ENCODE results near the gene CNTNAP2. TPM values are rescaled to one million over a fixed set of nuclear protein-coding genes. Genes with fewer than 3 reads are reported as not detected.

The CNTNAP2 gene
- total RNA-seq, 4 donors from 2014 or later = not detected

DNA sequence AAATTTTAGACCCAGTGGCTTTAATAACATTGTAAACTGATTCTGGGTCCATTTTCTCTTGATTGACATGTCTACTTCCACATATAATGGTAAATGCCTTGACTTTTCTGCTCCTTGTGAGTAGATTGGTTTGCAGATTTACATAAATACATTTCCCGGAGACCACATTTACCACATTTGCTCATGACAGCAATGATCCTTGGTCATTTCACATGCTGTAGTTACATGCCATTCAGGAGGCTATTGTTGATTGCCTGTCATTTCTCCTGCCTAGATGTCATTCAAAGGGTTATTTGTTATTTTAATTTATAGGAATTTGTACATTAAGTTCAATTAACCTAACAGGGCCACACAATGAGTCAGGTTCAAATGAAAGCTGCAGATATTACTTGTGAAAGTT, 280.5 kb downstream of the CNTNAP2 start:
- Histone ChIP-seq H3K9me3 (no peaks in the 10 kb centered on the region), H3K4me1 (no peaks in the 10 kb centered on the region), H3K4me3 (no peak overlapping the region), H3K27ac (no peak overlapping the region), H3K27me3 (no peaks in the 10 kb centered on the region), H3K36me3 (no peaks in the 10 kb centered on the region)
- TF ChIP-seq, protein P1, sequence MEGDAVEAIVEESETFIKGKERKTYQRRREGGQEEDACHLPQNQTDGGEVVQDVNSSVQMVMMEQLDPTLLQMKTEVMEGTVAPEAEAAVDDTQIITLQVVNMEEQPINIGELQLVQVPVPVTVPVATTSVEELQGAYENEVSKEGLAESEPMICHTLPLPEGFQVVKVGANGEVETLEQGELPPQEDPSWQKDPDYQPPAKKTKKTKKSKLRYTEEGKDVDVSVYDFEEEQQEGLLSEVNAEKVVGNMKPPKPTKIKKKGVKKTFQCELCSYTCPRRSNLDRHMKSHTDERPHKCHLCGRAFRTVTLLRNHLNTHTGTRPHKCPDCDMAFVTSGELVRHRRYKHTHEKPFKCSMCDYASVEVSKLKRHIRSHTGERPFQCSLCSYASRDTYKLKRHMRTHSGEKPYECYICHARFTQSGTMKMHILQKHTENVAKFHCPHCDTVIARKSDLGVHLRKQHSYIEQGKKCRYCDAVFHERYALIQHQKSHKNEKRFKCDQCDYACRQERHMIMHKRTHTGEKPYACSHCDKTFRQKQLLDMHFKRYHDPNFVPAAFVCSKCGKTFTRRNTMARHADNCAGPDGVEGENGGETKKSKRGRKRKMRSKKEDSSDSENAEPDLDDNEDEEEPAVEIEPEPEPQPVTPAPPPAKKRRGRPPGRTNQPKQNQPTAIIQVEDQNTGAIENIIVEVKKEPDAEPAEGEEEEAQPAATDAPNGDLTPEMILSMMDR (IDR thresholded peaks at IDR 0.05 in 4 of 5, conservative IDR thresholded peaks at IDR 0.05 in 1 of 5) = no peak
- ATAC-seq (no peak), DNase-seq (no peak)
- in situ Hi-C loops (cut with MboI; ENCODE audit: low sequenced_read_pairs in 4 of 4) (no loop called here), intact Hi-C loops (cut with DNase I; ENCODE audit: low total_unique reads) (no loop called here)

DNA sequence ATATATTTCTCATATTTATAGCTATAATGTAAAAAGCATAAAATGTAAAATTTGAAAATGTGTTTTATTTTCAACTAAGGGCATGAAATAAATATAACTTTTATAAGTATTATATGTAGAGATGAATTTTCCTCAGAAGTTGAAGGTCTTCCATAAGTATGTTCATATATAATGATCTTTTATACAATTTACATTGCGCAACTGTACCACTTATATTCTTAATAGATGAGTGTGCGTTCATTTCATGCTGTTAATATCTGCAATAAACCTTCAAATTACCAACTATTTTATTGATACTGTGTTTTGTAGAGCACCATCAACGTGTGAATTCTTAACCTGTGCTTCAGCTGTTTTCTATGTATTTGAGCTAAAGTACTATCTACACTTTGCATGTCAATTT, 285.3 kb downstream of the CNTNAP2 start:
- no peak overlapping the region for H3K4me3 ChIP-seq
- ATAC-seq (no peak), DNase-seq (no peak)
- no peaks in the 10 kb centered on the region for H3K36me3 ChIP-seq
- intact Hi-C loops (cut with DNase I; ENCODE audit: low total_unique reads) = no loop called here
- no peak for TF ChIP-seq POLR2A (IDR thresholded peaks at IDR 0.05)
- TF ChIP-seq, protein P1 (IDR thresholded peaks at IDR 0.05 in 4 of 5, conservative IDR thresholded peaks at IDR 0.05 in 1 of 5) = no peak
- no peak overlapping the region for H3K27ac ChIP-seq
- H3K4me1 ChIP-seq = no peaks in the 10 kb centered on the region
- in situ Hi-C loops (cut with MboI; ENCODE audit: low sequenced_read_pairs in 4 of 4) = no loop called here
- H3K27me3 ChIP-seq = no peaks in the 10 kb centered on the region
- no peaks in the 10 kb centered on the region for H3K9me3 ChIP-seq

DNA sequence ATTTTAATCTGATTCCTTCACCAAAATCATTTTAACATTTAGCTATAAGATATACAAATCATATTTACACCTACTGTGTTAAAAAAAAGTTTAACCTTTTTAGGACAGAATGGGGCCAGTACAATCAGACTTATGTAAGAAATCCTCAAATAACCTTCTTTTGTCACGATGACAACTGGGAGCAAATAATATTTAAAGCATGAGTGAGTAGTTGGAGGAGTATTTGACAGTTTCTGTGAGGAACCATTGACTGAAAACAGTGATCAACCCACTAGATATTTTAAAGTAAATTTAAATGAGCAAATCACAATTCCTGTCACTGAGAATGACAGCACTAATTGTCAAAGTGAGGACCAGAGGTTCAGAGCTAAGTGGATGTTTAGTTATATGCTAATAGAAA, 289.1 kb downstream of the CNTNAP2 start:
- intact Hi-C loops (cut with DNase I; ENCODE audit: low total_unique reads) = no loop called here
- Histone ChIP-seq H3K27ac (no peak overlapping the region), H3K27me3 (no peaks in the 10 kb centered on the region), H3K4me3 (no peak overlapping the region), H3K4me1 (no peaks in the 10 kb centered on the region), H3K9me3 (no peaks in the 10 kb centered on the region), H3K36me3 (no peaks in the 10 kb centered on the region)
- DNase-seq (no peak), ATAC-seq (no peak)
- TF ChIP-seq, protein P1 (IDR thresholded peaks at IDR 0.05 in 4 of 5, conservative IDR thresholded peaks at IDR 0.05 in 1 of 5) = no peak
- no peak for TF ChIP-seq POLR2A (IDR thresholded peaks at IDR 0.05)
- in situ Hi-C loops (cut with MboI; ENCODE audit: low sequenced_read_pairs in 4 of 4) = no loop called here

DNA sequence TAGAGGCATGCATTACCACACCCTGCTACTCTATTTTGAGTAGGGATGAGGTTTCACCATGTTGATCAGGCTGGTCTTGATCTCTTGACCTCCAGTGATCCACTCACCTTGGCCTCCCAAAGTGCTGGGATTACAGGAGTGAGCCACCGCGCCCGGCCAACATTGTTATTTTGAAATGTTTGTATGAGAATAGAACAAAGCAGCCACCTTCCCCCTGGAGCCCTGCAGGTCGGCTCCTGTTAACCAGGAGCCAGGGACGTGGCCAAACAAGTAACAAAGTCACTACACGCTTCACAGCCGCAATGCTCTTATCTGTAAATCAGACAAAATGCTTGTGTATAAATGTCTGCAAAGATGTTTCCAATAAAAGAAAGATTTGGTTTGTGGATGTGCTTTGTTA, 295.4 kb downstream of the CNTNAP2 start:
- ATAC-seq (no peak), DNase-seq (no peak)
- no peaks in the 10 kb centered on the region for H3K27me3 ChIP-seq
- no peaks in the 10 kb centered on the region for H3K4me1 ChIP-seq
- no peak overlapping the region for H3K27ac ChIP-seq
- intact Hi-C loops (cut with DNase I; ENCODE audit: low total_unique reads) (no loop called here), in situ Hi-C loops (cut with MboI; ENCODE audit: low sequenced_read_pairs in 4 of 4) (no loop called here)
- no peaks in the 10 kb centered on the region for H3K9me3 ChIP-seq
- no peak overlapping the region for H3K4me3 ChIP-seq
- no peak for TF ChIP-seq POLR2A (IDR thresholded peaks at IDR 0.05)
- TF ChIP-seq, protein P1 (IDR thresholded peaks at IDR 0.05 in 4 of 5, conservative IDR thresholded peaks at IDR 0.05 in 1 of 5) = no peak
- H3K36me3 ChIP-seq = no peaks in the 10 kb centered on the region

DNA sequence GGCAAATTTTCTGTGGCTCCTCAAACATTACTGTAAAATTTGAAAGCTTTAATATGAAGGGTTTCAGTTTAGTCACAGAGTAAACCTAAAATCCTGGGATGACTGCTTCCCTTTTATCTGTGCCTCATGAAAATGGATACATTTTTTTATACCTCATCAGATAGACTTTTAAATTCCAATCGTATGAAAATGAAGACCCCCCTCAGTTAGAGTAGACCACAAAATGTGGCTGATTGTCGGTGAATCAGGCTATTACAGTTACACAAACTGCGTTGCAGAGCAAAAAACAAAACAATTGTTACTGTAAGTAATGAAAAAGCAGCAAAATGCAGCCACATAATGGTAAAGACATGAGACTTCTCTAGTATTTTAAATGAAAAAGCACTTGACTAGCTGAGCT, 296.2 kb downstream of the CNTNAP2 start:
- H3K27ac ChIP-seq = no peak overlapping the region
- no peaks in the 10 kb centered on the region for H3K9me3 ChIP-seq
- no peaks in the 10 kb centered on the region for H3K27me3 ChIP-seq
- H3K36me3 ChIP-seq = no peaks in the 10 kb centered on the region
- no peak for TF ChIP-seq POLR2A (IDR thresholded peaks at IDR 0.05)
- TF ChIP-seq, protein P1 (IDR thresholded peaks at IDR 0.05 in 4 of 5, conservative IDR thresholded peaks at IDR 0.05 in 1 of 5) = no peak
- no peak overlapping the region for H3K4me3 ChIP-seq
- in situ Hi-C loops (cut with MboI; ENCODE audit: low sequenced_read_pairs in 4 of 4) = no loop called here
- intact Hi-C loops (cut with DNase I; ENCODE audit: low total_unique reads) = no loop called here
- H3K4me1 ChIP-seq = no peaks in the 10 kb centered on the region
- ATAC-seq = no peak
- DNase-seq = no peak

Data from gastrocnemius medialis (tissue), 4 donors.